ENCODE measurements around the gene ZPR1.

ZPR1 gene

DNA sequence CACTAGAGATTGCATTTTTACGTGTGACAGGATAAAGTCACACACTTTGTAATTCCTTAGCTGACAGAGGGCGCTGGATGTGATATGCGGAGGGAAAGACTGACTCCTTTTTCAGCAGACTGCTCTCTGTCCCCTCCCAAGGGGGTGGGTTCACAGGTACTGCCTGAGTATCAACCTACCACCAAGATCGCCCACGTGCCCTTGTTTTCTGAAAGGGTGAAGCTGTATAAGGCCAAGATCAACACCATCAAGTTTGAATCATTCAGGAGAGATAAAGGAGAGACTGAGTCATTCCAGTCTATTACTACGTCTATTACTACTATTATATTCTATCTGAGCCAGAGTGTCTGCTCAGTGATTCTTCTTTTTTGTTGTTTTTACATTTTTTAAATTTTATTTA is 45.7 kb downstream of the ZPR1 start:
- DNase-seq, result no peak

DNA sequence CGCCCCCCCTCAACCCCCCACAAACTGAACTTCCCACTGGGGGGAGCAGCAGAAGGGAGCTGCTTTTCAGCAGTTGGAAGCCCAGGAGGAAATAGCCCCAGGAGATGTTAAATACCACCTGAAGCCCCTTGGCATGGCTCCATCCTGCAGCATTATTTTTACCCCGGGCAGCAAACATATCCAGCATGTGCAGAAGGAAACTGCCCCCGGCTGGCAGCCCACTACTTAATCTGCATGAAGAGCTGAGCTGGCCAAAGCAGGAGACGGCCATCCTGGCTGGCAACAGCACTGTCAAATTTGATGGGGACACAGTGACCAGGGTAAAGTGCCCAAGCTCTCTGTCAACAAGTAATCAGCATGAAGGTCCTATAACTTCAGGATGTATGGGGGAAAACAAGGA is 47.1 kb downstream of the ZPR1 start:
- no peak for DNase-seq

DNA sequence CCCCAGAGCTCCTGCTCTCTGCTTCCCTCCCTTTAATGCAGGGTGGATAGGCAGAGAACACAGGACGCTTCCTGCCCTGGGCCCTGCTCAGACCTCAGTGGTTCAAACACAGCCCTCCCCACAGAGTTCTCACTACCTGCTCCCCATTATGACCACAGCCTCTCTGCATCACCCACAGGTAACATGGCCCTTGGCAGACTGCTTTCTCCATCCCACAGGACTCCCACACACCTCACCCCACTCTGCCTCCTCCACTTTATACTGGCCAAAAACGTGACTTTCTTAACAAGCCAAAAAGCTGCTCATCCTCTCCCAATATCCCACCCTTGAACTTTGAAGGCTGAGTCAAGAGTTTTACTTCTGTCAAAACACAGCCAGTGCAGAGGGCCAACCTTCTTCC is 48.8 kb downstream of the ZPR1 start:
- DNase-seq, result no peak

DNA sequence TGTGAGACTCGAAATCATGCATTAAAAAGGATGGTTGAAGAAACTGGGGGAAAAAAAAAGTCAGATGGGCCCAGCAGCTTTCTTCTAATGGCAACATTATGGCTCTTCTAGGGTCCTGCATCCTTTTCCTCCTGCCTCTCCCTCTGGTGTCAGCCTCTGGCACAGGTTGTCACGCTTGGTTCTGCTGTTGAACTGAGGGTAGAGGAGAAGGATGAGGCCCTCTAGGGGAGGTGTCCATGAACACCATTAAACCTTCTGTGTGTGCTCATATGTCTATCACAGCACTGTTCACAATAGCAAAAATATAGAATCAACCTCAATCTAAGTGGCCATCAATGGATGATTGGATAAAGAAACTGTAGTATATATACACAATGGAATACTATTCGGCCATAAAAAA is 51.1 kb downstream of the ZPR1 start:
- no peak for DNase-seq

DNA sequence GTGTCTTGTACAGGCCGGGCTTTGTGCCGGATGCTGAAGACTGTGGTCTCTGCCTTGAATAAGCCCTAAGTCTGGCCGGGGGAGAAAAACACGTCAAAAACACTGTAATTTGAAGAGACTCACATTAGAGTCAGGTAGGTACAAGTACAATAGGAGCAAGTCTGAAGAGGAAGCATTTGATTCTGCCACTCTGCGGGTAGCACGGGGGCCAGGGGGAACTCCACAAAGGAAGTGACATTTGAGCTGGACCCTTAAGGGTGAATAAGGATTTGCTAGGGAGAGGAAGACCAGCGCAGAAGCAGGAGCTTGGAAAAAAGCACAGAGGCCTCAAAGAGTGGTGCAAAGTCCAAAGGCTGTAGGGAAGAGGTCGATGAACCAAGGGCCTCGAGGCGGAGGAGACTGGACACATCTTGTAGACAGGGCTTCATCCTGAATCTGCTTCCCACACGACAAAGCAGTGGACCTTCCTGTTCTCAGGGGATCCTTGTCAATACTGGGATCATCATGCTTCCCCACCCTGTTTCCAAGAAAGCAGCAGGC is 53.8 kb downstream of the ZPR1 start:
- DNase-seq, result no peak

DNA sequence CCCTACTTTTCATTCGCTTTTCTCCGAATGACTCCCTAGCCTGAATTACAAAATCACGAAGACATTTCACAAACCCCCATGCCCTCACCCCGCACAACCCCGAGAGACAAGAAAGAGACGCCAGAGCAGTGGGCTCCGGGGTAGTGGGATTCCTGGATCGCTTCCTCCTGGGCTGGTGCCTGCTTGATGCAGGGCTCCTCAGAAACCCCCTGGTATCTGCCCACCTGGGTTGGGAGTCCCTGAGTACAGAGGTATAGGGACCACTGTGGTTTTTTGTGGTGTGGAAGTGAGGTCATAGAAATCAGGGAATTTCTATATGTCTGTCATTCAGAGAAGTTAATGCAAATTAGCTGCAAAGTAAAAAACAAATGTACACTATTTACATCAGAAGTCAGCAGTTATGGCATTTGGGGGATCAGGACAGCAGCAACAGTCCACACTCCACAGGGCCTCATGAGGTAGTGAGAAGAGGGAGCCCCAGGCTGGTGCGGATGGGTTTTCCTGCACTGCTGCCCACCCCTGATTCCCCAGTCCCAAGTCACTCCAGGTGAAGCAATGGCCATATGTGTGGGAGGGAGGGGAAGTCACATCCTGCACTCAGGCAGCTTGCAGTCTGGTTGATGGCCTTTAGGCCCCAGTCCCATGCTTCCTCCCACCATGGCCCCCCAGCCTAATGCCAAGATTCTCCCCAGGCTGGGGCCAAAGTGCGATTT is 54.6 kb downstream of the ZPR1 start:
- no peak for DNase-seq

DNA sequence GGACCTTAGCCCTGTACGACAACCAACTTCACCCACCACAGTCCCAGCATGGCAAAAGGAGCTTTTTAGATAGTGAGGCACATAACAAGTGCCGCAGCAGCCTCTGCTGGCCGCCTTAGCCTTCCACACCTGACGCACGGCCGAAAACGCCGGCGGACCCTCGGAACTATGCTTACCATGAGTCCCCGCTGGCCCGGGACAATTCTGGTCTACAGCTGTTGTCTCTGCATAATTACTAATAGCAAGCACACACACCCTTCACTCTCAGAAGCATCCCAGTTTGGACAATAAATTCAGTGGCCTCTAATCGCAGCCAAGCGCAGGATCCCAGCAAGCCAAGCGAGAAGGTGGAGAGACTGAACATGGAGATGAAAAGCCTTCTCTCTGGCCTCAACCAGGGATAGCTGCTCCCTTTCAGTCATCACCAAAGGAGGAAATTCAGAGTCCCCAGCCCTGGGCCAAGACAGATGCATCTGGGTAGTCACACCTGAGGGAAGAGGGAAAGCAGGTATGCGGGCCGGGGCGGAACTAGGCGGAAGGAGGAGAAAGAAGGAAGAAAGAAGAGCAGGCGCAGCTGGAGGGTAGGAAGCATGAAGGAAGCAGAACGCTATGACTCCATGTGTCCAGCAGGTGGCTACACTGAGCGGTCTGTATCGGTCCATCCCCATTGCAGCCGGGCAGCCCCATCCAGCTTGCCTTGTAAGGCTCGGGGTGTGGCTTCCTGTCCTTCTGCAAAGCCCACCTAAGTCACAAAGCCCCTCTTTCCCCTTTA is 55.4 kb downstream of the ZPR1 start:
- peak; percentile 65 for DNase-seq

DNA sequence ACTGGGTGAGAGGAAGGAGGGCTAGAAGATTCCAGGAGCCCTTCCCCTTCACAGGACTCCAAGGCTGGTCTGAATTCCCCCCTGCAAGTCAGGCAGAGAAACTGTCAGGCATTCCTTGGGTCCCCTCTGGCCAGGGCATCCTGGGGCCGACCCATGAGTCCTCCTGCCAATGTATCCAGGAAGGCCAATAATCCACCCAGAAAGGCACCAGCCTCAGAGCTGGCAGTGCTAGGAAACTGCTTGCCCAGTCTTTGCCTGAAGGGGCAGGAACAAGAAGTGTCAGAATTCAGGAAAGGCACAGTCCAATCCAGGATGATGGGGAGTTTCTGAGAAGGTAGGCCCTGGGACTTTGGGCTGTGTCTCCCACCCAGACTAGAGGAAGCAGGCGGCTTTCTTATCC is 56.0 kb downstream of the ZPR1 start:
- DNase-seq, result no peak

DNA sequence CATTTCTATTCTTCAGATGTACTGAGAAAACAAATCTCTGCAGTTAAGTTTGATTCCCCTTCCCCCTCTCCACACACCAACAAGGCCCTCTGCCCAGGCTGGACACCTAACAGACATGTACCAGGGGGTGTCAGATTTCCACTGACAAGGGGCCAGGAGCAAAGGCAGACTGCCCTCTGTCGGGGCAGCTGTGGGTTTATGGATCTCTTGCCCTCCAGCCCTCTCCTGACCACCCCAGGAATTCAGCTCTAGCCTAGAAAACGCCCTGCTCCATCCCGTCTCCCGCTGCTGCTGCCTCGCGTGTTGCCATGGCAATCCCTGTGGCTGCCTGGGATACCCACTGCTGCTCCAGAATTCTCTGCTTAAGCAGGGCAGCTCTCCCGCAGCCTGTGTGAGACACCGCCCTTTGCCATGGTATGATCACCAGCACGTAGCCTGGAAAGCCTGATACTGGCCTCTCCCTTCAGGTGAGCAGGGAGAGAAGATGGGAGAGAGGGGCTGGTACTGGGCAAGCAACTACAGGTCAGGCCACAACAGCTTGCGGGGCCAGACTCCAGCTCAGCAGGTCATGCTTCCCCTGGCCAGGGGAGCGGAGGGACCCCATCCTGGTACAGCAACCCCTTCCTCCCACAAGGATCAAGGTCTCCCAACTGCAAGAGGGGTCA is 56.6 kb downstream of the ZPR1 start:
- DNase-seq, result no peak

DNA sequence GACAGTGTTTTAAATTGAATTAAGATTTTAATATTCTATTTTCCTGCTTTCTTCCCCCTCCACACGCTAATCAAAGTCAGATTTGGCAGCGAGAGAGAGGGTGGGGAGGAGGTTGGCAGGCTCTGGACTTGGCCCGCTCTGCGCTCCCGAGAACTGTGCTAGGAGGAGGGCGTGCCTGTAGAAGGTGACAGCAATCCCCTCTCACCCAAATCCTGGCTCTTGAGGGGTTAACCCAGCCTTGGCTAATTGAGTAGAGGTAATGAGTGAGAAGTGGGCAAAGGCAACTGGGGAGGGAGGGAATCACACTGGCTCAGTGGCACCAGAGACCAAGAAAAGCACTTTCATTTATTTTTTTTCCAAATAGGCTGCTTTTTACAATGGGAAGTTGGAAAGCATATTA is 57.2 kb downstream of the ZPR1 start:
- no peak for DNase-seq

DNA sequence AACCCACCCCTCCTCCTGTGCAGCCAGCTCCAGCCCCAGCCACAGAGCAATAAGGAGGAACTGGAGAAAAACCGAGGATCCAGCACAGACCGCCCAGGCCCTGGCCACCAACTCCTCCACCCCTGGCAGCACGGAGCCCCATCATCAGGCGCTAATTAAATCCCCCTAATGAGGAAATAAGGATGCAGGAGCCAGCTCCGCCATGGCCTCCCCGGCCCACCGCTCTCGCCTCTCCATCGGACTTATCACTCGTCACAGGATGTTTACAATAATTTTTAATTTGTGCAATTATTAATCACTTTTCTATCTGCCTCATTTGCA is 57.6 kb downstream of the ZPR1 start:
- no peak for DNase-seq

DNA sequence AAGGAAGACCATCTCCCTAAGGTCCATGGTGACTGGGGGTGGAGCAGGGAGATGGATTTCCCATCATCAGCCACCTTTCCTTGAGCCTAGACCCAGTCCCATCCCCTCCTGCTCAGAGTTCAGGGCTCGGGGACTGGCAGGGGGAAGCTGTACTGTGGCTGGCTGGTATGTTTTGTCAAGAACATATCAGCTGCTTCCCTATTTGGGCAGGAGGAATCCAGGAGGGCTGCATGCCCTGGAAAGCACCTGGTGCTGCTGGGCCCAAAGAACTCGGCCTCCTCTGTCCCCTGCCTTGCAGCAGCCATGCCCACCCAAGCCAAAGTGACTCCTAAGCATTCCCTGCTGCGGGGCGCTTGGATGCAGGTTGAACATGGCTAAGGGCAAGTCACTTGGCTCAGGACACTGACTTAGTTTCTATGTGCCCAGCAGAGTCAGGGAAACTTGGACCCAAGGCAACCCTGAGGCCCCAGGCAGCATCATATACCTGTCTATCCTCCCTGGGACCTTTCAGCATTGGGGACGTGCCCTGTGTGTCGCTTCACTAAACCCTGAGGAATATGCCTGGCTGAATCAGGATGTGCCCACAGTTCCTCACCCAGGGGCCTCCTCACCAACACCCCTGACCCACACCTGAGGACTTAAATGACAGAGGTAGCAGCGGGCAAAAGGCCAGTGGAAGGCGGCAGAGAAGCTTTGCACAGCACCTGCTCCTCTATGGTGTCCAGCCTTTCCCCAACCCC is 58.2 kb downstream of the ZPR1 start:
- no peak for DNase-seq

DNA sequence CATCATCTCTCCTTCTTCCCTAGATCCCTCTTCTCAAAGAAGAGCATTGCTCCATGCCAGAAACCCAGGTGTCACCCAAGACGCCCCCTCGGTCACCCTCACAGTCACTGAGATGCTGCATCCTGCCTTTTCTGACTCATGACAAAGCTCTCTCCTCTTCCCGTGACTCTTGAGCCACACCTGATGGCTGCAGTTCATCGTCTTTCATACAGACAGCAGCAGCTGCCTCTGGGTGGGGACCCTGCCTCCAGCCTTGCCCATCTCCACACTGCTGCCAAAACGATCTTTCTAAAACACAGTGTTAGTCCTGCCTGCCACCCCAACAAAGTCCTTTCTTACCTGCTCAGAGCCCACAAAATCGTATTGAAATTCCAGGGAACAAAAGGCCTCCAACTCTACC is 59.8 kb downstream of the ZPR1 start:
- no peak for DNase-seq

DNA sequence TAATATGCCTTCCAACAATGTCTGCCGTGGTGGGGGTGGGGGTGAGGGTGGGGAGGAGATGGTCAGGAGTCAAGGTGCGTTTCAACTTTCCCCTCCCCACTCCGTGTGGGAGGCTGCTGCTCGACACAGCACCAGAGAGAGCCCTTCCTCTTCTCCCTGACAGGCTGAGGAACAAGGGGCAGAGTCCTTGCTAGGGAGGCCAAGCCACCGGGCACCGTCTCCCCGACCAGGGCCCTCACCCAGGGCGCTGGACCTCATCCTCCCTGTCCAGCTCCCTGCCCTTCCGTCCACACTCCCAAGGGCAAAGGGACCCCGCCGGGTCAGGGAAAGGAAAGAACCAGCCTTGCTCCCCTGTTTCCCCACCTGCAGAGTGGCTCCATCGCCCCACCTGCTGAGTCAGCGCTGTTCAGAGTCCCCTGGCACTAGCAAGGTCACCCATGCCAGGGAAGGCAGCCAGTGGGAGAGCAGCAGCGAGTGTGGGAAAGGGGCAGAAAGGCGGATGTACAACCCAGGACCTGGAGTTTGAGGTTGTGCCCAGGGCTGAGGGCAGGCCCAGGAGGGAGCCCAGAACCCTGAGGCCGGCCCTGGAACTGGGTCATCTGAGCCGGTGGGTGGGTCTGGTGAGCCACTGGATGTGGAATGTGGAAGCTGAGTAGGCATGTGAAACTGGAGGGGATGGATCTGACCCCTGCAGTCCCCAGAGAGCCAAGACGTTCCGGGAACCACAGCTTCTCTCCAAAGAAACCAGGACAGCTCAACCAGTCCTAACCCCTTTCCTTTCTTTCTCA is 62.2 kb downstream of the ZPR1 start:
- no peak for DNase-seq

DNA sequence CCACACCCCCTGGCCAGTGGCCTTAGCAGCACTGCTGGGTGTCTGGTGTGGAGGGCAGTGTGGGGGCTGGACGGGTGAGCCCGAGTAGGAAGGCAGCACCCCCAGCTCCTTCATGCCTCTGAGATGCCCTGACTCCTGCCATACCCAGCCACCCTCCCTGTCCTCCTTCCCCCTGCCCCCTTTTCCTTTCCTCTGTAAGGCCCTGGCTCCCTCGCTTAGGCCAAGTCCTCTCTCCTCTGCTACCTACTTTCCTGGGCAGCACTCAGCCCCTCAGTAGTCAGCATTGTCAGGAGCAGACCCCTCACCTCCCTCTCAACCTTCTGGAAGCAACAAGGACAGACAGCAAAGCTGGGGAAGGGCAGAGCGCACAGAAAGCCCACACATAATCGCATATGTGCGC is 63.0 kb downstream of the ZPR1 start:
- no peak for DNase-seq
